Stimulated activated CD8-positive, alpha-beta memory T cell treated with anti-CD3 and anti-CD28 coated beads, Interleukin-7, amount 100 ng/mL, for 48 hours (primary cell): Measurements from ENCODE around the gene RERE.

Experiments
- DNase-seq, 2 donors: peaks; one replicate each; pipeline ENCODE4 v3.0.0-alpha.2; 2020; ENCODE audit warnings: low read depth in 1 of 2; ENCODE audit errors: extremely low read depth in 1 of 2

RERE gene

GRCh38 chr1:8587784-8588183, 229.7 kb downstream of the RERE start:
- DNase-seq: no peak

- no peak for DNase-seq
These were observed 231.0 kb downstream of the RERE start for GRCh38 chr1:8586438-8586837.

DNA sequence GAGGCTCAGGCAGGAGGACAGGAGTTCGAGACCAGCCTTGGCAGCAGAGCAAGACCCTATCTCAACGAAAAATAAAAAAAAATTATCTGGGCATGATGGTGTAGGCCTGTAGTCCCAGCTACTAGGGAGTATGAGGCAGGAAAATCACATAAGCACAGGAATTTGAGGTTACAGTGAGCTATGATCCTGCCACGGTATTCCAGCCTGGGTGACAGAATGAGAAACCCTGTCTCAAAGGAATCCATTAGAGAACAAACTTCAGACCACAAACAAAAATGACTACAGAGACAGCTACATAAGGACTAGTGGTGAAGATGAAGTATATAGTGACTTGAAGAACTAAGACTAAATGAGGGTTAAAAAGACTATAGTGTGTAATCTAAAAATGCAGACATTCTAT, 233.1 kb downstream of the RERE start:
- DNase-seq: no peak

GRCh38 chr1:8583031-8583430, 234.4 kb downstream of the RERE start:
- no peak for DNase-seq

DNA sequence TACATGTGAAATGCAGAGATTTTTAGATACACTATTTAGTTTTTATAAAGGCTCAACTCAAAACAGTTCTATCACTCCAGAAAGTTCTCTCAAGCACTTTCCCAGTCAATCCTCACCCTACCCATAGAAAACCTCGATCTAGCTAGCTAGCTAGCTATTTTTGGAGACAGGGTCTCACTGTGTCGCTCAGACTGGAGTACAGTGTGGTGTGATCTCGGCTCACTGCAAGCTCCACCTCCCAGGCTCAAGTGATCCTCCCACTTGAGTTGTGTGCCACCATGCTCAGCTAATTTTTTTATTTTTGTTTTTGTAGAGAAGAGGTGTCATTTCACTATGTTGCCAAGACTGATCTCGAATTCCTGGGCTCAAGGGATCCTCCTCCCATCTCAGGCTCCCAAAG, 236.9 kb downstream of the RERE start:
- DNase-seq: no peak

GRCh38 chr1:8578936-8579335, 238.5 kb downstream of the RERE start:
- DNase-seq: no peak

- DNase-seq: no peak
These were observed 239.1 kb downstream of the RERE start for GRCh38 chr1:8578132-8578877.

DNA sequence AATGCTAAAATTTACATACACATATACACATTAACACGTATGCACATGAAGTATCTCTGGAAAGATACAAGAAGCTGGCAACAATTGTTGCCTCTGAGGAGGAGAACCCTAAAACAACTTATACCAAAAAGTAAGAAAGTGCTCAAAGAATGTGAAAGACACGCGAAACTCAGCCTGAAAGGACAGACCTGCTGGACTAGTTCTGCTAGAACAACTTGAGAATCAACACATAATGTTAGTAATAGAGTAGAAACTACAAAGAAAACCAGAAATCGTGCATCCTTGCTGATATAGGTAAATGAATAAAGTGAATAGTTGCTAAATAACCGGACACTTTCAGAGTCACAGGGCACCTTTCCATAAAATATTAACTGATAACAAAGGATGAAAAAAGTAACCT, 242.5 kb downstream of the RERE start:
- DNase-seq: no peak

DNA sequence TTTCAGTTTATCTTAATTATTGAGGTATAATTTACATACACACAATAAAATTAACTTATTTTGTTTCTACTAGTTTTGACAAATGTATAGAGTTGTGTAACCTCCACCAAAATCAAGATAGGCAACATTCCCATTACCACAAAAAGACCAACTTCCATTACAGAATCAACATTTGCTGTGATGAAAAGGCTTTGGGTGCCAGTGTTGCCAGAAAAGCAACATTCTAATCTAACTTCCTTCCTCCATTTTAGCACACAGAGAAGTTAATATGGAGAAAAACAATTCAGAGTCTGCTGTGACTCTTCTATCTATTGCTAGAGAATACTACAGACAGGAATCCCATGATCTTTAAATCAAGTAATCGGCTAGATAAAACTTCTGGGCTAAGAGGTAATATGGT, 245.3 kb downstream of the RERE start:
- DNase-seq: no peak

GRCh38 chr1:8571200-8571984, 246.0 kb downstream of the RERE start:
- no peak for DNase-seq

DNA sequence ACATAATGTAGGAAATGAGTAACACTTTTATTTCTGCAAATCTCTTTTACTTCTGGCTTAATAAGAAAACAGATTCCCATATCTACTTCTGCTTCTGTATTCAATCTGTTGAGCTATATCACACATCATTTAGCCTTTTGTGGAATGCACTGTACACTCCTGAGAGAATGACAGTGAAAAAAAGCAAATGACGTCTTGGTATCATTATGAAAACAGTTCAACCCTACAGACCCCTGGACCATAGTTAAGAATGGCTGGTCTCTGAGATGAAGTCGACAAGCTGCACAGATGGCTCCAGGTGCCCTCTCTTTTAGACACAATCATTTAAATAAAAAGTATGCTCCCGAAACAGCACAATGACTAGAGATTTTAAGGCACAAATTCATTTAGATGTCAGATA, 247.0 kb downstream of the RERE start:
- DNase-seq: no peak

- no peak for DNase-seq
These were observed 248.2 kb downstream of the RERE start for GRCh38 chr1:8569242-8569641.

DNA sequence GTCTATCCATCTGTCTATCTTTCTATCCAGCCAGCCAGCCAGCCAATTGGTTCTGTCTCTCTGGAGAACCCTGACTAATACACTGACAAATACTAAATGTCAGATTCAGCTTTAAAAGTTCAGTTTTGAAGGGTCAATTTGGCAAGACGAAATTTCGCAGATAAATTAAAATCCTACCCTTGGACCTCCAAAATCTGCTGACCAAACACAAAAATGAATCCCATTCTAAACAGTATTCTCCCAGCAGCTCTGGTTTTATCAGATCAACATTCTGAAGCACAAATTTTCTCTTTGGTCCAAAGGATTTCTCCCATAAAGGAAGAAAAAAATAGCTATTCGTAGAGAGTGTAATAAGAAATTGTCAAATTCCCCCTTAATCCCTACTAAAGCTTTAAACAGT, 248.6 kb downstream of the RERE start:
- no peak for DNase-seq

GRCh38 chr1:8567146-8567545, 250.3 kb downstream of the RERE start:
- DNase-seq: no peak

GRCh38 chr1:8565802-8566201, 251.6 kb downstream of the RERE start:
- no peak for DNase-seq

DNA sequence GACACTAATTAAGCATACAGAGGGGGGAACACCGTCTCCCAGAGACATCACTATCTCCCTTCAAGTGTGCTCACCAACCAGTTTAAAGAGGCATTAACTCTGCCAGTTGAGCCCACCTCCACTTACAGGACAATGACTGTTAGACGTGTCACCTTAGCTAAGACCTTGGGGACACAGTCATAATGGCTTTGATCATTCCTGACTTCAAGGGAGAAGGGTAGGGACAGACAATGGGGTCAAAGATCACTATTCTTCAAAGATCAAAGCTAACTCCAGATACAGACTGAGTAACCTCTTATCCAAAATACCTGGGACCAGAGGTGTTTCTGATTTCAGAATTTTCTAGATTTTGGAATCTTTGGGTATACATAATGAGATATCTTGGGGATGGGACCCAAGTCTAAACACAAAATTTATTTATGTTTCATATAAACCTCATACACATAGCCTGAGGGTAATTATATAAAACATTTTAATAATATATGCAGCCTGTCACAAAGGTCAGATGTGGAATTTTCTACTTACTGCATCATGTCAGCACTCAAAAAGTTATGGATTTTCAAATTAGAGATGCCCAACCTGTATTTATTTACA, 253.4 kb downstream of the RERE start:
- DNase-seq: no peak

GRCh38 chr1:8562881-8563865, 254.3 kb downstream of the RERE start:
- no peak for DNase-seq

DNA sequence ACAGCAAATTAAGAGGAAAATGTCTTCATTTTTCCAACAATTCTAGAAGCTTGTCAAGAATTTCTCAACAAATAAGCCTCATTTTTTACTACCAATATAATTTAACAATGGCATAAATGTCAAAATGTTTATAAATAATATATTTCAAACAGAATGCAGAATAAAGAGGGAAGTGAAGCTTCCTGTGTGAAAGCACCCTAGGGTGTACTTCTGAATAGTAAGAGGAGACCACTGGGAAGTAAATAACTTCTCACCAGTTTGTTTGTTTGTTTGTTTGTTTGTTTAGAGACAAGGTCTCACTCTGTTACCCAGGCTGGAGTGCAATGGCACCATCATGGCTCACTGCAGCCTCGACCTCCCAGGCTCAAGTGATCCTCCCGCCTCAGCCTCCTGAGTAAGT, 255.2 kb downstream of the RERE start:
- no peak for DNase-seq

- DNase-seq: no peak
These were observed 256.6 kb downstream of the RERE start for GRCh38 chr1:8560611-8561544.

- no peak for DNase-seq
These were observed 257.4 kb downstream of the RERE start for GRCh38 chr1:8560035-8560434.
